Neural cell (in vitro differentiated cells): ENCODE data around the gene TTYH3. TPM values are rescaled to one million over a fixed set of nuclear protein-coding genes. Genes with fewer than 3 reads are reported as not detected.

Source experiments
- H2AFZ ChIP-seq: fragments of 200-600, 300-800 bp; sonication (generic), shearing (Covaris generic); 2 replicates; pipeline ENCODE4 v1.6.0; 2014; ENCODE audit warnings: low read depth, mild to moderate bottlenecking, antibody characterized with exemption, low read length, moderate library complexity
- H3F3A ChIP-seq: fragments of 200-600 bp; shearing (Covaris generic); 2 replicates; pipeline ENCODE4 v1.6.1; 2016; ENCODE audit warnings: mild to moderate bottlenecking, moderate library complexity, mixed read lengths, antibody characterized with exemption, low read length; ENCODE audit not compliant: insufficient read depth, poor library complexity, severe bottlenecking
- H3K27ac ChIP-seq: fragments of 200-600, 300-800 bp; sonication (generic), shearing (Covaris generic); 2 replicates; pipeline ENCODE4 v1.5.1; 2014; ENCODE audit warnings: mild to moderate bottlenecking, low read length, moderate library complexity
- H3K27me3 ChIP-seq: fragments of 300-800, 200-600 bp; sonication (generic), shearing (Covaris generic); 2 replicates; pipeline ENCODE4 v1.6.0; 2014; ENCODE audit warnings: mild to moderate bottlenecking, low read depth, low read length, moderate library complexity; ENCODE audit not compliant: insufficient read depth
- H3K36me3 ChIP-seq: fragments of 300-800, 200-600 bp; sonication (generic), shearing (Covaris generic); 2 replicates; pipeline ENCODE4 v1.5.1; 2014; ENCODE audit warnings: mild to moderate bottlenecking, antibody characterized with exemption, low read length, moderate library complexity; ENCODE audit not compliant: insufficient read depth
- H3K4me2 ChIP-seq: fragments of 300-800, 200-600 bp; sonication (generic), shearing (Covaris generic); 2 replicates; pipeline ENCODE4 v1.6.0; 2014; ENCODE audit warnings: mild to moderate bottlenecking, low read length
- H3K4me3 ChIP-seq: fragments of 300-800, 200-600 bp; sonication (generic), shearing (Covaris generic); 2 replicates; pipeline ENCODE4 v1.5.1; 2014; ENCODE audit warnings: mild to moderate bottlenecking, low read length, moderate library complexity
- H3K79me2 ChIP-seq: fragments of 200-600 bp; shearing (Covaris generic); replicated peaks from 2 replicates; pipeline ENCODE4 v1.6.0; 2014; ENCODE audit warnings: mild to moderate bottlenecking, low read length, moderate library complexity; ENCODE audit not compliant: insufficient read depth
- H3K9ac ChIP-seq: fragments of 300-800, 200-600 bp; sonication (generic), shearing (Covaris generic); 2 replicates; pipeline ENCODE4 v1.6.1; 2016; ENCODE audit warnings: mild to moderate bottlenecking, low read length, mixed read lengths
- H3K9me2 ChIP-seq: fragments of 200-600 bp; shearing (Covaris generic); 2 replicates; pipeline ENCODE4 v1.6.1; 2016; ENCODE audit warnings: mild to moderate bottlenecking, low read length, mixed read lengths; ENCODE audit not compliant: insufficient read depth
- H3K9me3 ChIP-seq: fragments of 200-600, 300-800 bp; sonication (generic), shearing (Covaris generic); 2 replicates; pipeline ENCODE4 v1.6.1; 2016; ENCODE audit warnings: mild to moderate bottlenecking, mixed run types, low read length, moderate library complexity, mixed read lengths
- H4K20me1 ChIP-seq: fragments of 200-600 bp; shearing (Covaris generic); 2 replicates; pipeline ENCODE4 v1.6.1; 2016; ENCODE audit warnings: mild to moderate bottlenecking, mixed run types; ENCODE audit not compliant: insufficient read depth
- EP300 ChIP-seq: fragments of 450-650 bp; conservative IDR thresholded peaks from 2 replicates; pipeline ENCODE4 v1.6.1; 2014; ENCODE audit warnings: antibody characterized with exemption, mild to moderate bottlenecking, moderate library complexity; ENCODE audit not compliant: poor library complexity, severe bottlenecking
- EZH2 ChIP-seq: fragments of 200-600, 300-800 bp; shearing (Covaris generic), sonication (generic); IDR thresholded peaks from 2 replicates; pipeline ENCODE4 v1.6.1; 2014; ENCODE audit warnings: antibody characterized with exemption, low read length, borderline replicate concordance, mild to moderate bottlenecking; ENCODE audit not compliant: insufficient read depth, poor library complexity, severe bottlenecking
- MXI1 ChIP-seq: fragments of 450-650 bp; conservative IDR thresholded peaks from 2 replicates; pipeline ENCODE4 v1.6.1; 2014; ENCODE audit warnings: antibody characterized with exemption, mild to moderate bottlenecking; ENCODE audit not compliant: poor library complexity, severe bottlenecking
- POLR2AphosphoS5 ChIP-seq: IDR thresholded peaks from 2 replicates; pipeline ENCODE4 v1.6.1; 2012
- RAD21 ChIP-seq: fragments of 450-650 bp; conservative IDR thresholded peaks from 2 replicates; pipeline ENCODE4 v1.6.1; 2014; ENCODE audit warnings: antibody characterized with exemption, mild to moderate bottlenecking, moderate library complexity
- SMC3 ChIP-seq: fragments of 450-650 bp; conservative IDR thresholded peaks from 2 replicates; pipeline ENCODE4 v1.6.1; 2014; ENCODE audit warnings: antibody characterized with exemption, mild to moderate bottlenecking, moderate library complexity; ENCODE audit not compliant: poor library complexity
- TAF1 ChIP-seq: IDR thresholded peaks from 2 replicates; pipeline ENCODE4 v1.6.1; 2012; ENCODE audit warnings: low read depth
- polyA plus RNA-seq: library from polyadenylated mRNA; depleted of rRNA; stranded (reverse); fragments of >200 nt; gene quantifications from 2 replicates; pipeline ENCODE4 v1.2.3, GENCODE V29; 2014
- TF ChIP-seq, protein P1 (sequence below): fragments of 450-650 bp; IDR thresholded peaks from 2 replicates; pipeline ENCODE4 v1.5.1; 2014; ENCODE audit warnings: antibody characterized with exemption, mild to moderate bottlenecking, moderate library complexity; ENCODE audit not compliant: poor library complexity, severe bottlenecking
- TF ChIP-seq, protein P2 (sequence below): IDR thresholded peaks from 2 replicates; pipeline ENCODE4 v1.6.1; 2012; ENCODE audit warnings: borderline replicate concordance

TTYH3 gene
- polyA plus RNA-seq, 1 donor from 2014 or later, result 17.0 TPM

DNA sequence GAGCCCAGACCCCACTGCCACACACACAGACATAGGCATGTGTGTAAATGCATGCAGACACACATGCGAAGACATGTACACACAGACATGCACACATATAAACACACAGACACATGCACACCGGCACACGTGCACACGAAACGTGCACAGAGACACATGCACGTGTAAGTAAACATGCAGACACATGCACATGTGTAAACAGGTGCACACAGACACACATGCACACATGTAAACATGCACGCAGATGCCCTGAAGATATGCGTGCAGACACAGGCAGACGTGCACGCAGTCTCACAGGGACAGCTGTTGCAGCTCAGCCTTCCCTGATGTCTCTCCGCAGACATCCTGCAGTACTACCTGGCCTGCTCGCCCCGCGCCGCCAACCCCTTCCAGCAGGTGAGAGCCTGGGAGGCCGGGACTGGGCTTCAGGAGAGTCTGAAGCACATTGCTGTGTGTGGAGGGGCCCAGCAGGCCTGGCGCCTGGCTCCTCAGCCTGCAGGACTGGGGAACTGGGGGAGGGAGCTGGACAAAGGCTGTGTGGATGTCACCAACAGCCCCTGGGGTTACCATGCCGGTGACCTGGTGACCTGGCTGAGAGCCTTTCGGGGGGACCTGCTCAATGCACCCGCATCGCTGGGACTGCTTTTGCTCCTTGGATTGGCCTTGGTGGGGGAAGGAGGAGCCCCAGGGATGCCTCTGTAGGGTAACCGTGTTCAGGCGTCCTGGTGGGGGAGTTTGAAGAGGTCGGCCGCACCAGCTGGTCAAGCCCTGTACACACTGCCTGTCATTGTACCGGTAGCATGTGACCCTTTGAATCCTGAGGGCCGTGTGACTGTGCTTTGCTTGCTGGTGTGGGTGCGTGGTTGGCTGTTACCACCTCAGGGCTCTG is 20.3 kb downstream of the TTYH3 start:
- Histone ChIP-seq H3K9me3 (no peaks in the 10 kb centered on the region), H3K36me3 (no peaks in the 10 kb centered on the region), H3F3A (no peaks in the 10 kb centered on the region), H3K9ac (no peak overlapping the region), H3K9me2 (no peaks in the 10 kb centered on the region), H3K4me2 (no peak overlapping the region), H3K27me3 (no peaks in the 10 kb centered on the region), H3K79me2 (no peaks in the 10 kb centered on the region), H3K4me3 (no peak overlapping the region), H3K27ac (no peak overlapping the region), H4K20me1 (no peaks in the 10 kb centered on the region), H2AFZ (no peak overlapping the region)
- TF ChIP-seq TAF1, result no peak
- TF ChIP-seq SMC3, result no peak
- no peak for TF ChIP-seq EZH2
- TF ChIP-seq EP300, result no peak
- TF ChIP-seq RAD21, result no peak
- TF ChIP-seq POLR2AphosphoS5, result no peak
- TF ChIP-seq, protein P1, sequence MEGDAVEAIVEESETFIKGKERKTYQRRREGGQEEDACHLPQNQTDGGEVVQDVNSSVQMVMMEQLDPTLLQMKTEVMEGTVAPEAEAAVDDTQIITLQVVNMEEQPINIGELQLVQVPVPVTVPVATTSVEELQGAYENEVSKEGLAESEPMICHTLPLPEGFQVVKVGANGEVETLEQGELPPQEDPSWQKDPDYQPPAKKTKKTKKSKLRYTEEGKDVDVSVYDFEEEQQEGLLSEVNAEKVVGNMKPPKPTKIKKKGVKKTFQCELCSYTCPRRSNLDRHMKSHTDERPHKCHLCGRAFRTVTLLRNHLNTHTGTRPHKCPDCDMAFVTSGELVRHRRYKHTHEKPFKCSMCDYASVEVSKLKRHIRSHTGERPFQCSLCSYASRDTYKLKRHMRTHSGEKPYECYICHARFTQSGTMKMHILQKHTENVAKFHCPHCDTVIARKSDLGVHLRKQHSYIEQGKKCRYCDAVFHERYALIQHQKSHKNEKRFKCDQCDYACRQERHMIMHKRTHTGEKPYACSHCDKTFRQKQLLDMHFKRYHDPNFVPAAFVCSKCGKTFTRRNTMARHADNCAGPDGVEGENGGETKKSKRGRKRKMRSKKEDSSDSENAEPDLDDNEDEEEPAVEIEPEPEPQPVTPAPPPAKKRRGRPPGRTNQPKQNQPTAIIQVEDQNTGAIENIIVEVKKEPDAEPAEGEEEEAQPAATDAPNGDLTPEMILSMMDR, result no peak
- TF ChIP-seq MXI1, result no peak
- TF ChIP-seq, protein P2, sequence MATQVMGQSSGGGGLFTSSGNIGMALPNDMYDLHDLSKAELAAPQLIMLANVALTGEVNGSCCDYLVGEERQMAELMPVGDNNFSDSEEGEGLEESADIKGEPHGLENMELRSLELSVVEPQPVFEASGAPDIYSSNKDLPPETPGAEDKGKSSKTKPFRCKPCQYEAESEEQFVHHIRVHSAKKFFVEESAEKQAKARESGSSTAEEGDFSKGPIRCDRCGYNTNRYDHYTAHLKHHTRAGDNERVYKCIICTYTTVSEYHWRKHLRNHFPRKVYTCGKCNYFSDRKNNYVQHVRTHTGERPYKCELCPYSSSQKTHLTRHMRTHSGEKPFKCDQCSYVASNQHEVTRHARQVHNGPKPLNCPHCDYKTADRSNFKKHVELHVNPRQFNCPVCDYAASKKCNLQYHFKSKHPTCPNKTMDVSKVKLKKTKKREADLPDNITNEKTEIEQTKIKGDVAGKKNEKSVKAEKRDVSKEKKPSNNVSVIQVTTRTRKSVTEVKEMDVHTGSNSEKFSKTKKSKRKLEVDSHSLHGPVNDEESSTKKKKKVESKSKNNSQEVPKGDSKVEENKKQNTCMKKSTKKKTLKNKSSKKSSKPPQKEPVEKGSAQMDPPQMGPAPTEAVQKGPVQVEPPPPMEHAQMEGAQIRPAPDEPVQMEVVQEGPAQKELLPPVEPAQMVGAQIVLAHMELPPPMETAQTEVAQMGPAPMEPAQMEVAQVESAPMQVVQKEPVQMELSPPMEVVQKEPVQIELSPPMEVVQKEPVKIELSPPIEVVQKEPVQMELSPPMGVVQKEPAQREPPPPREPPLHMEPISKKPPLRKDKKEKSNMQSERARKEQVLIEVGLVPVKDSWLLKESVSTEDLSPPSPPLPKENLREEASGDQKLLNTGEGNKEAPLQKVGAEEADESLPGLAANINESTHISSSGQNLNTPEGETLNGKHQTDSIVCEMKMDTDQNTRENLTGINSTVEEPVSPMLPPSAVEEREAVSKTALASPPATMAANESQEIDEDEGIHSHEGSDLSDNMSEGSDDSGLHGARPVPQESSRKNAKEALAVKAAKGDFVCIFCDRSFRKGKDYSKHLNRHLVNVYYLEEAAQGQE, result no peak

DNA sequence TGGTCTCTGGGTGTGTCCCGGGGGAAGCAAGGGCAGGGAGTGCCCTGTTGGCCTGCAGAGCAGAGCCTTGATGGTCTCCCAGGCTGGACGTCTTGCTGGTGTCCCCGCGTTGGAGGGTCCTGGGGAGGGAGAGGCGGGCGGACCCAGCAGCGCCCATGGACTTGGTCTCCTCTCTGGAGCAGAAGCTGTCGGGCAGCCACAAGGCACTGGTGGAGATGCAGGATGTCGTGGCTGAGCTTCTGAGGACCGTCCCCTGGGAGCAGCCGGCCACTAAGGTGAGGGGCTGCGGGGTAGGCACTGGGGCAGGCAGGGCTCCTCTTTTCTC is 20.9 kb downstream of the TTYH3 start:
- Histone ChIP-seq H4K20me1 (no peaks in the 10 kb centered on the region), H3K27ac (no peak overlapping the region), H3F3A (no peaks in the 10 kb centered on the region), H3K79me2 (no peaks in the 10 kb centered on the region), H3K4me2 (no peak overlapping the region), H3K36me3 (no peaks in the 10 kb centered on the region), H3K9me3 (no peaks in the 10 kb centered on the region), H2AFZ (no peak overlapping the region), H3K4me3 (no peak overlapping the region), H3K9ac (no peak overlapping the region), H3K9me2 (no peaks in the 10 kb centered on the region), H3K27me3 (no peaks in the 10 kb centered on the region)
- TF ChIP-seq, protein P1, result no peak
- TF ChIP-seq, protein P2, result no peak
- TF ChIP-seq SMC3, result no peak
- no peak for TF ChIP-seq MXI1
- TF ChIP-seq RAD21, result no peak
- TF ChIP-seq EP300, result no peak
- no peak for TF ChIP-seq POLR2AphosphoS5
- no peak for TF ChIP-seq TAF1
- no peak for TF ChIP-seq EZH2
